IPS DF 6.9 (cell line): Measurements from ENCODE around the gene MGST2.
A peak's percentile ranks its signal among the peaks of the same experiment; 100 is the strongest.

Experiments used
- DNase-seq: peaks from one replicate; pipeline ENCODE4 v3.0.0-alpha.2; 2013; ENCODE audit warnings: low read depth, low spot score
- H3K27ac ChIP-seq: one replicate; pipeline ENCODE4 v1.5.1; 2013; ENCODE audit warnings: low read length, control low read depth
- H3K27me3 ChIP-seq: 2 replicates; pipeline ENCODE4 v1.6.1; 2013; ENCODE audit warnings: mild to moderate bottlenecking, low read length; ENCODE audit not compliant: control insufficient read depth, insufficient read depth
- H3K36me3 ChIP-seq: 2 replicates; pipeline ENCODE4 v1.6.1; 2013; ENCODE audit warnings: low read length; ENCODE audit not compliant: control insufficient read depth, insufficient read depth
- H3K4me1 ChIP-seq: 2 replicates; pipeline ENCODE4 v1.6.1; 2013; ENCODE audit warnings: low read length; ENCODE audit not compliant: control insufficient read depth, insufficient read depth
- H3K4me3 ChIP-seq: 2 replicates; pipeline ENCODE4 v1.5.1; 2013; ENCODE audit warnings: mild to moderate bottlenecking, low read length
- H3K9me3 ChIP-seq: 2 replicates; pipeline ENCODE4 v1.6.1; 2013; ENCODE audit warnings: low read length, inconsistent platforms; ENCODE audit not compliant: control insufficient read depth, insufficient read depth
- WGBS: extraction: QIAGEN DNeasy Blood & Tissue Kit; methylation state at CpG from one replicate; pipeline ENCODE4 v1.1.7; 2013; ENCODE audit warnings: mixed read lengths, missing lambda C conversion rate; ENCODE audit not compliant: insufficient read length, insufficient coverage; 5-methylcytosine and 5-hydroxymethylcytosine counted together

Gene MGST2

DNA sequence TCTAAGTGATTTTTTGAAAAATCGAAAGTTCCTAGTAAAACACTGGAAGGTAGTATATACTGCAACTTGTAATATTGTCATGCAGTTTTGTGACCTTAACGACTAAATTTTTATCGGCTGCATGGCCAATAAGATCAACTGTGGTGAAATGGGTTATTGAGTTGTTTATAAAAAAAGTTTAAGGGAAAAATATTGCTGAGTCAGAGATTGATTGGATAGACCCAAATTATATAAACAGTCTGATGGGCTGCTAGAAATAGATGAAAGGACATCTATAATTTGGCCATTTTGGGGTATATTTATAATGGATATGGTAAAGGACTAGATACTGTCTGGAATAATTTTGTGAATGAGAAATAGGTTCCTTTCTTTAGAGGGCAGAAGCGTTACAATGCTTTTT, 56.2 kb downstream of the MGST2 start:
- H3K9me3 ChIP-seq, result no peaks in the 10 kb centered on the region
- H3K27me3 ChIP-seq, result peaks cover 3% of the 10 kb centered on the region; the same call in 1 of the 2 replicates
- no peak overlapping the region for H3K4me3 ChIP-seq
- H3K27ac ChIP-seq, result no peak overlapping the region
- 100% methylated on average over 1 of the region's 4 CpGs for WGBS
- H3K4me1 ChIP-seq, result no peaks in the 10 kb centered on the region
- DNase-seq, result no peak
- H3K36me3 ChIP-seq, result peaks cover 3% of the 10 kb centered on the region; the same call in 1 of the 2 replicates

- no peak overlapping the region for H3K27ac ChIP-seq
- H3K9me3 ChIP-seq, result no peaks in the 10 kb centered on the region
- no peaks in the 10 kb centered on the region for H3K36me3 ChIP-seq
- H3K27me3 ChIP-seq, result no peaks in the 10 kb centered on the region
- H3K4me3 ChIP-seq, result no peak overlapping the region
- no peaks in the 10 kb centered on the region for H3K4me1 ChIP-seq
- DNase-seq, result no peak
- no CpG with 5 or more reads among the region's 2 CpGs for WGBS
Measured at GRCh38 chr4:139725236-139725635, 59.6 kb downstream of the MGST2 start.

- no CpG with 5 or more reads among the region's 3 CpGs for WGBS
- H3K36me3 ChIP-seq, result no peaks in the 10 kb centered on the region
Measured at GRCh38 chr4:139726615-139727014, 61.0 kb downstream of the MGST2 start.

GRCh38 chr4:139728146-139728545, 62.5 kb downstream of the MGST2 start:
- Histone ChIP-seq H3K27ac (no peak overlapping the region), H3K4me3 (no peak overlapping the region), H3K9me3 (no peaks in the 10 kb centered on the region), H3K4me1 (no peaks in the 10 kb centered on the region), H3K27me3 (no peaks in the 10 kb centered on the region), H3K36me3 (no peaks in the 10 kb centered on the region)
- no peak for DNase-seq
- WGBS, result no CpG with 5 or more reads among the region's 4 CpGs

More at GRCh38 chr4:139726615-139727014, 61.0 kb downstream of the MGST2 start:
- no peaks in the 10 kb centered on the region for H3K27me3 ChIP-seq
- no peaks in the 10 kb centered on the region for H3K4me1 ChIP-seq
- H3K4me3 ChIP-seq, result no peak overlapping the region
- no peak for DNase-seq
- no peaks in the 10 kb centered on the region for H3K9me3 ChIP-seq
- H3K27ac ChIP-seq, result no peak overlapping the region

- Histone ChIP-seq H3K27ac (no peak overlapping the region), H3K9me3 (no peaks in the 10 kb centered on the region), H3K4me1 (no peaks in the 10 kb centered on the region), H3K27me3 (peaks cover 2% of the 10 kb centered on the region; the same call in 1 of the 2 replicates), H3K36me3 (no peaks in the 10 kb centered on the region), H3K4me3 (no peak overlapping the region)
- no peak for DNase-seq
- no CpG with 5 or more reads among the region's 3 CpGs for WGBS
Measured at GRCh38 chr4:139728840-139729239, 63.2 kb downstream of the MGST2 start.

GRCh38 chr4:139732991-139733570, 67.5 kb downstream of the MGST2 start:
- no CpG with 5 or more reads among the region's 4 CpGs for WGBS
- Histone ChIP-seq H3K9me3 (no peaks in the 10 kb centered on the region), H3K27ac (no peak overlapping the region), H3K4me1 (no peaks in the 10 kb centered on the region), H3K4me3 (no peak overlapping the region), H3K36me3 (no peaks in the 10 kb centered on the region), H3K27me3 (peaks cover 5% of the 10 kb centered on the region; the same call in 1 of the 2 replicates)
- no peak for DNase-seq

DNA sequence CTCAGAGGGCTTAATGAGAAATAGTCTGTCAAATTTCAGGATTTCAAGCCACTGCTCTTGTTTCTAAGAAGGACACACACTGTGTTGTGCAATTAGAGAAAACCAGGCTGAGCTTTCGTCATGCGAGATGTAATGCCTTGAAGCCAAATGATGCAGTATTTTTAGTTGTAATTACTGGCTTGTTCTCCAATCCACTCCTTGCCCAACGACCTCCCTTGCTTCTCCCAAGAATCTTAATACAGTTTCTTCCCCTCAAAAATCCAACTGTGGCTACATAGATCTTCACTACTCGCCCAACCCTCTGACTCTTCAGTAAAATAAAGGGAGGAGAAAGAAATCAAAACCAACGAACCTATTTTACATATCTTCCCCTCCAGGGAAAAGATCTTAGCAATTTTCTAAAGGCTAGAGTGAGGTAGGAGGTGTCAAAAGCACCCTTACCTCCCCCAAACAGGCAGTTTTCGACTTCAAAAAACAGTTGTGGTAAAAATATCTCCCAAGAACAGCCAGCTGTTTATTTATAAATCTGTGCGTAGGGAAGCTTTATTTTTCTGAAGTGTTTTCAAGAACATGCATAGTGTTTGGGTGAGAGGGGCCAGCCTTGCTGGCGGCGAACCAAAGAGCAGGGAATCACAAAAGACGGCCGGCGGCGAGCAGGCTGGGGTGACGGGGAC, 68.7 kb downstream of the MGST2 start:
- Histone ChIP-seq H3K27ac (no peak overlapping the region), H3K9me3 (no peaks in the 10 kb centered on the region), H3K4me1 (no peaks in the 10 kb centered on the region), H3K4me3 (no peak overlapping the region), H3K27me3 (peaks cover 5% of the 10 kb centered on the region; the same call in 1 of the 2 replicates), H3K36me3 (no peaks in the 10 kb centered on the region)
- DNase-seq, result no peak
- no CpG with 5 or more reads among the region's 14 CpGs for WGBS

GRCh38 chr4:139734875-139735380, 69.3 kb downstream of the MGST2 start:
- Histone ChIP-seq H3K4me3 (peak overlapping the region; percentile 46; the same call in 1 of the 2 replicates), H3K36me3 (no peaks in the 10 kb centered on the region), H3K9me3 (no peaks in the 10 kb centered on the region), H3K27me3 (peaks cover 5% of the 10 kb centered on the region; the same call in 1 of the 2 replicates), H3K27ac (no peak overlapping the region), H3K4me1 (no peaks in the 10 kb centered on the region)
- WGBS, result no CpG with 5 or more reads among the region's 42 CpGs
- peak; percentile 55 for DNase-seq

DNA sequence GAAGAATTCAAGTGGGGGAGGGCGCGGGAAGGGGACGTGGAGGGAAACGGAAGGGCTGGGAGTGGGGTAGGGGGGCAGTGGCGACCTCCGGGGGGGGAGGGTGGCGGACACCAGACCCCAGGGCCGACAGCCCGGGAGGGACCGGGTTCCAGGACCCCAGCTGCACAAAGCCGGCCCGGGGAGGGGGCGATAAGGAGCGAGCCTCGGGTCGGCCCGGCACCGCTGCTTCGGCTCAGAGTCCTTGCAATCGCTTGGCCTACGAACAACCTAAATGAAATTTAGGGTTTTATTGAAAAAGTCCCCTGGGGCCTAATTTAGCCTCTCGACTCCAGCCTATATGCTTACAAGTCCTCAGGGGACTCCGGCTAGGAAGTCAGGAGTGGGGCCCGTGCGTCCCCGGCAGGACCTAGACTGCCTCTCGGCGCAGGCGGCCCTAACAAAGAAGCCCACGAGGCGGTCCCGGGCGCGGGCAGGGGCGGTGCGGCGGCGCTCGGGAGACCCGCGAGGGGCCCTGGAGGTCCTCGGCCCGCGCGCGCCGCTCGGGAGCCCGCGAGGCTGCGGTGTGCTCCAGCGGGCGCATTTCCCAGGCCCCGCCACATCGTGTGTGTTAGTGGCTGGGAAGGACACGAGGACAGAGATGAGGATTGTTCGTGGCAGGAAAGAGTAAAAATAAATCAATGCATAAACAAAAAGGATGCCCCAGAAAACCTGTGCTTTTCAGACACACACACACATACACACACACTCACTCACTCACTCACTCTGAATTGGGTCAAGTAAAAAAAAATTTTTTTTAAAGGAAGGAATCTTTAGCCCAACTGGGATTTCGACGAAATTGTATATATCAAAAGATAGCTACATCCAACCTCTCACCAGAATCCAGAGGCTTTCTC, 70.0 kb downstream of the MGST2 start:
- H3K27ac ChIP-seq, result no peak overlapping the region
- H3K9me3 ChIP-seq, result no peaks in the 10 kb centered on the region
- no peaks in the 10 kb centered on the region for H3K36me3 ChIP-seq
- DNase-seq, result no peak
- H3K4me3 ChIP-seq, result peak overlapping the region; percentile 46; the same call in 1 of the 2 replicates
- H3K27me3 ChIP-seq, result peaks cover 5% of the 10 kb centered on the region; the same call in 1 of the 2 replicates
- WGBS, result no CpG with 5 or more reads among the region's 59 CpGs
- no peaks in the 10 kb centered on the region; the same call in 1 of the 2 replicates for H3K4me1 ChIP-seq

- no CpG with 5 or more reads among the region's 5 CpGs for WGBS
- peaks cover 3% of the 10 kb centered on the region; the same call in 1 of the 2 replicates for H3K4me1 ChIP-seq
- H3K36me3 ChIP-seq, result no peaks in the 10 kb centered on the region
- no peak for DNase-seq
- no peaks in the 10 kb centered on the region for H3K9me3 ChIP-seq
- peaks cover 5% of the 10 kb centered on the region; the same call in 1 of the 2 replicates for H3K27me3 ChIP-seq
- no peak overlapping the region for H3K4me3 ChIP-seq
- H3K27ac ChIP-seq, result no peak overlapping the region
Measured at GRCh38 chr4:139736274-139736660, 70.6 kb downstream of the MGST2 start.
